ENCODE measurements around the gene NR3C2. TPM values are rescaled to one million over a fixed set of nuclear protein-coding genes. Genes with fewer than 3 reads are reported as not detected.

NR3C2 gene
- total and polyA plus RNA-seq, 2 experiments from 2014 or later: 1.2 to 3.0 TPM

- TF ChIP-seq ZNF462 (CRISPR knock-in tag; IDR thresholded peaks at IDR 0.05) (no peak), NANOG (IDR thresholded peaks at IDR 0.05; ENCODE audit: borderline replicate concordance) (no peak)
These were observed 146.6 kb downstream of the NR3C2 start (continued) for GRCh38 chr4:148295642-148296041.

GRCh38 chr4:148293571-148293970 lies 148.6 kb downstream of the NR3C2 start:
- Histone ChIP-seq H3K4me1 (ENCODE audit: insufficient read depth) (no peaks in the 10 kb centered on the region), H4K20me1 (replicated peaks; ENCODE audit: insufficient read depth) (no peaks in the 10 kb centered on the region), H3K27ac (ENCODE audit: low read depth) (no peak overlapping the region), H3F3A (replicated peaks; ENCODE audit: low read depth) (no peaks in the 10 kb centered on the region), H3K9me2 (ENCODE audit: insufficient read depth) (no peaks in the 10 kb centered on the region), H3K4me2 (no peak overlapping the region), H3K79me2 (replicated peaks; ENCODE audit: insufficient read depth) (no peaks in the 10 kb centered on the region), H3K27me3 (ENCODE audit: insufficient read depth) (no peaks in the 10 kb centered on the region), H2AFZ (no peak overlapping the region), H3K36me3 (ENCODE audit: insufficient read depth) (no peaks in the 10 kb centered on the region), H3K4me3 (no peak overlapping the region)
- Mint-ChIP-seq H3K4me3 (no peak overlapping the region), H3K27ac (no peak overlapping the region), H3K9me3 (peaks cover 18% of the 10 kb centered on the region), H3K4me1 (peaks cover 4% of the 10 kb centered on the region; the same call in 2 of the 3 replicates), H3K27me3 (ENCODE audit: insufficient read depth, low read depth, poor library complexity) (no peaks in the 10 kb centered on the region), H3K36me3 (ENCODE audit: low read depth) (peaks cover 8% of the 10 kb centered on the region; the same call in 2 of the 3 replicates)
- TF ChIP-seq ETS1 (IDR thresholded peaks at IDR 0.05) (no peak), EZH2 (IDR thresholded peaks at IDR 0.05; ENCODE audit: low read depth, unreplicated experiment) (no peak), POLR2AphosphoS5 (IDR thresholded peaks at IDR 0.05; ENCODE audit: low read depth) (no peak), NANOG (IDR thresholded peaks at IDR 0.05; ENCODE audit: borderline replicate concordance) (no peak), ZNF114 (CRISPR knock-in tag; IDR thresholded peaks at IDR 0.05) (no peak), CTCF (conservative IDR thresholded peaks at IDR 0.05; ENCODE audit: low read depth in 2 of 2) (no peak), ZNF331 (CRISPR knock-in tag; IDR thresholded peaks at IDR 0.05; ENCODE audit: low read depth) (no peak), CREB1 (CRISPR knock-in tag; IDR thresholded peaks at IDR 0.05; ENCODE audit: low read depth) (no peak)
- DNase-seq (ENCODE audit: low spot score) (no peak), ATAC-seq (no peak)
